ENCODE results near the gene RAVER1.
A peak's percentile ranks its signal among the peaks of the same experiment; 100 is the strongest.
"Not testable (repeated sequence)": the region's sequence is repeated elsewhere in the genome, so short reads cannot be mapped to it uniquely, and the experiment has no call there.

Gene RAVER1

DNA sequence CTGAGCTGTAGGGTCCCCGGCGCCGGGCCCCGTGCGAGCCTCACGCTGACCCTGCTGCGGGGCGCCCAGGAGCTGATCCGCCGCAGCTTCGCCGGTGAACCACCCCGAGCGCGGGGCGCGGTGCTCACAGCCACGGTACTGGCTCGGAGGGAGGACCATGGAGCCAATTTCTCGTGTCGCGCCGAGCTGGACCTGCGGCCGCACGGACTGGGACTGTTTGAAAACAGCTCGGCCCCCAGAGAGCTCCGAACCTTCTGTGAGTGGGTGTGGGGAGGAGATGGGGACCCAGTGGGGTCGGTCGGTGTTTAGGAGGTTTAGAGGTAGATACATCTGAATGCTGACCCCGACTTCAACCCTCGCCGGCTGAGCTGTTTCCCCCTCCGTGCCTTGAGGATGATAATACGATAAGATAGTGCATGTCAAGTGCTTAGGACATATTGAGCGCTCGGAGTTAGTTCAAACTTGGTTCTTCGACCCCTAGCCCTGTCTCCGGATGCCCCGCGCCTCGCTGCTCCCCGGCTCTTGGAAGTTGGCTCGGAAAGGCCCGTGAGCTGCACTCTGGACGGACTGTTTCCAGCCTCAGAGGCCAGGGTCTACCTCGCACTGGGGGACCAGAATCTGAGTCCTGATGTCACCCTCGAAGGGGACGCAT is 41.6 kb downstream of the RAVER1 start:
- DNase-seq (ENCODE audit: low read depth in 2 of 2): no peak

DNA sequence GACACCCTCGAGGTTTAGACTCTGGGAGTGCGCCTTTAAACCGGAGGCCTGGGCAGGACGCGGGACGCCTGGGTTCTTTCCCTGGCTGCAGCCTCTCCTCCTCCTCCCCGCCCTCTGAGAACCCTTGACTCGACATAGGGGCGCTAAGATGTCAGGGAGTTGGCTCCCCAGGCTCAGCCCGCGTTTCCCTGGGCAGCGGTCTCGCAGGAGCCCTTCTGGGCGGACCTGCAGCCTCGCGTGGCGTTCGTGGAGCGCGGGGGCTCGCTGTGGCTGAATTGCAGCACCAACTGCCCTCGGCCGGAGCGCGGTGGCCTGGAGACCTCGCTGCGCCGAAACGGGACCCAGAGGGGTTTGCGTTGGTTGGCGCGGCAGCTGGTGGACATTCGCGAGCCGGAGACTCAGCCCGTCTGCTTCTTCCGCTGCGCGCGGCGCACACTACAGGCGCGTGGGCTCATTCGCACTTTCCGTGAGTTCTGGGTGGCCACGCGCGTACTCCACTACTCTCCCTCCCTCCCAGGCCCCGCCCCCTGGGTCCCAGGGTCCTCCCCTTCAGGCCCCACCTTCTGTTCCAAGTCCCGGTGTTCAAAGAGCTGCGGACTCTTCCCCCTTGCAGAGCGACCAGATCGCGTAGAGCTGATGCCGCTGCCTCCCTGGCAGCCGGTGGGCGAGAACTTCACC is 42.3 kb downstream of the RAVER1 start:
- peak in 1 of 2 donors; percentile 43 for DNase-seq (ENCODE audit: low read depth in 2 of 2)

GRCh38 chr19:10290357-10290875 is 42.9 kb downstream of the RAVER1 start:
- no peak for DNase-seq (ENCODE audit: low read depth in 2 of 2)

GRCh38 chr19:10289836-10290356 is 43.4 kb downstream of the RAVER1 start, which contains the start of gene ICAM5:
ICAM5 (plus strand) TSS chr19:10289952; CDS start chr19:10290044, 92 bp downstream.
- no peak for DNase-seq (ENCODE audit: low read depth in 2 of 2)

DNA sequence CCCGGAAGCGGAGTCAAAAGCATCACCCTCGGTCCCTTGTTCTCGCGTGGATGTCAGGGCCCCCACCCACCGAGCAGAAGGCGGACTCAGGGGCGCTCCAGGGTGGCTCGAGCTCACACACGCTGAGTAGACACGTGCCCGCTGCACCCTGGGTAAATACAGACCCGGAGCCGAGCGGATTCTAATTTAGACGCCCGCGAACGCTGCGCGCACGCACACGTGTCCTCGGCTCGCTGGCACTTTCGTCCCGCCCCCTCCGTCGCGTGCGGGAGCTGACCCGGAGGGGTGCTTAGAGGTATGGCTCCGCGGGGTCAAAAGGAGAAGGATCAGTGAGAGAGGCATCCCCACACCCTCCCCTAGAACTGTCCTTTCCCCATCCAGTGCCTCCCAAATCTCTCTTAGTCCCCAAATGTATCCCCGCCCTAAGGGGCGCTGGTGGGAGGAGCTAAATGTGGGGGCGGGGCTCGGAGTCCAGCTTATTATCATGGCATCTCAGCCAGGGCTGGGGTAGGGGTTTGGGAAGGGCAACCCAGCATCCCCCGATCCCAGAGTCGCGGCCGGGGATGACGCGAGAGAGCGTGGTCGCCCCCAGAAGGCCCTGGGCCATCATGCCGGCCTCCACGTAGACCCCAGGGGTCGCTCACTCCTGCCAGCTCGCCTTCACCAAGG is 44.0 kb downstream of the RAVER1 start:
- DNase-seq (ENCODE audit: low read depth in 2 of 2): no peak

DNA sequence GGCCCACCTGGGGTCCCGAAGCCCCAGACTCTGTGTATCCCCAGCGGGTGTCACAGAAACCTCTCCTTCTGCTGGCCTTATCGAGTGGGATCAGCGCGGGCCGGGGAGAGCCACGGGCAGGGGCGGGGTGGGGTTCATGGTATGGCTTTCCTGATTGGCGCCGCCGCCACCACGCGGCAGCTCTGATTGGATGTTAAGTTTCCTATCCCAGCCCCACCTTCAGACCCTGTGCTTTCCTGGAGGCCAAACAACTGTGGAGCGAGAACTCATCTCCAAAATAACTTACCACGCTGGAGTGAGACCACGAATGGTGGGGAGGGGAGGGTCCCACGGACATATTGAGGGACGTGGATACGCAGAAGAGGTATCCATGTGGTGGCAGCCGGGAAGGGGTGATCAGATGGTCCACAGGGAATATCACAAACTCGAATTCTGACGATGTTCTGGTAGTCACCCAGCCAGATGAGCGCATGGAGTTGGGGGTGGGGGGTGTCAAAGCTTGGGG is 44.6 kb downstream of the RAVER1 start:
- no peak for DNase-seq (ENCODE audit: low read depth in 2 of 2)

DNA sequence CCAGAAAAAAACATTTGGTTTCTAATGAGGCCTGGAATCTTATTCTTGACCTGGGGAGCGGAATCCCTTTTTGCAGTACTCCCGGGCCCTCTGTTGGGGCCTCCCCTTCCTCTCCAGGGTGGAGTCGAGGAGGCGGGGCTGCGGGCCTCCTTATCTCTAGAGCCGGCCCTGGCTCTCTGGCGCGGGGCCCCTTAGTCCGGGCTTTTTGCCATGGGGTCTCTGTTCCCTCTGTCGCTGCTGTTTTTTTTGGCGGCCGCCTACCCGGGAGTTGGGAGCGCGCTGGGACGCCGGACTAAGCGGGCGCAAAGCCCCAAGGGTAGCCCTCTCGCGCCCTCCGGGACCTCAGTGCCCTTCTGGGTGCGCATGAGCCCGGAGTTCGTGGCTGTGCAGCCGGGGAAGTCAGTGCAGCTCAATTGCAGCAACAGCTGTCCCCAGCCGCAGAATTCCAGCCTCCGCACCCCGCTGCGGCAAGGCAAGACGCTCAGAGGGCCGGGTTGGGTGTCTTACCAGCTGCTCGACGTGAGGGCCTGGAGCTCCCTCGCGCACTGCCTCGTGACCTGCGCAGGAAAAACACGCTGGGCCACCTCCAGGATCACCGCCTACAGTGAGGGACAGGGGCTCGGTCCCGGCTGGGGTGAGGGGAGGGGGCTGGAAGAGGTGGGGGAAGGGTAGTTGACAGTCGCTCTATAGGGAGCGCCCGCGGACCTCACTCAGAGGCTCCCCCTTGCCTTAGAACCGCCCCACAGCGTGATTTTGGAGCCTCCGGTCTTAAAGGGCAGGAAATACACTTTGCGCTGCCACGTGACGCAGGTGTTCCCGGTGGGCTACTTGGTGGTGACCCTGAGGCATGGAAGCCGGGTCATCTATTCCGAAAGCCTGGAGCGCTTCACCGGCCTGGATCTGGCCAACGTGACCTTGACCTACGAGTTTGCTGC is 46.3 kb downstream of the RAVER1 start, which contains the start of gene ICAM4:
Gene ICAM4, plus strand, starts transcription at position 153 of the 935 bp plus-strand sequence. Its CDS starts 58 bp downstream, at position 211.
- DNase-seq (ENCODE audit: low read depth in 2 of 2): no peak

GRCh38 chr19:10285393-10285792 is 47.9 kb downstream of the RAVER1 start:
- DNase-seq (ENCODE audit: low read depth in 2 of 2): no peak

- no peak for DNase-seq (ENCODE audit: low read depth in 2 of 2)
These were observed 48.4 kb downstream of the RAVER1 start for GRCh38 chr19:10284960-10285278.

DNA sequence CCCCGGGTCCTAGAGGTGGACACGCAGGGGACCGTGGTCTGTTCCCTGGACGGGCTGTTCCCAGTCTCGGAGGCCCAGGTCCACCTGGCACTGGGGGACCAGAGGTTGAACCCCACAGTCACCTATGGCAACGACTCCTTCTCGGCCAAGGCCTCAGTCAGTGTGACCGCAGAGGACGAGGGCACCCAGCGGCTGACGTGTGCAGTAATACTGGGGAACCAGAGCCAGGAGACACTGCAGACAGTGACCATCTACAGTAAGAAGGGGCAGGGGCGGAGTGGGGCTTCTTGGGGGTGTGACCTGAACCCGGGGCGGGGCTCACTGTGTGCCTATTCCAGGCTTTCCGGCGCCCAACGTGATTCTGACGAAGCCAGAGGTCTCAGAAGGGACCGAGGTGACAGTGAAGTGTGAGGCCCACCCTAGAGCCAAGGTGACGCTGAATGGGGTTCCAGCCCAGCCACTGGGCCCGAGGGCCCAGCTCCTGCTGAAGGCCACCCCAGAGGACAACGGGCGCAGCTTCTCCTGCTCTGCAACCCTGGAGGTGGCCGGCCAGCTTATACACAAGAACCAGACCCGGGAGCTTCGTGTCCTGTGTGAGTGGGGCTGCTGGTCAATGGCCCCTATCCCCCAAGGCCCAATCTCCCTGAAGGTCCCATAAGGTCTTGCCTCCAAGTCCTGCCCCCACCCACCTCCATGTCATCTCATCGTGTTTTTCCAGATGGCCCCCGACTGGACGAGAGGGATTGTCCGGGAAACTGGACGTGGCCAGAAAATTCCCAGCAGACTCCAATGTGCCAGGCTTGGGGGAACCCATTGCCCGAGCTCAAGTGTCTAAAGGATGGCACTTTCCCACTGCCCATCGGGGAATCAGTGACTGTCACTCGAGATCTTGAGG is 49.0 kb downstream of the RAVER1 start:
- DNase-seq (ENCODE audit: low read depth in 2 of 2): no peak

DNA sequence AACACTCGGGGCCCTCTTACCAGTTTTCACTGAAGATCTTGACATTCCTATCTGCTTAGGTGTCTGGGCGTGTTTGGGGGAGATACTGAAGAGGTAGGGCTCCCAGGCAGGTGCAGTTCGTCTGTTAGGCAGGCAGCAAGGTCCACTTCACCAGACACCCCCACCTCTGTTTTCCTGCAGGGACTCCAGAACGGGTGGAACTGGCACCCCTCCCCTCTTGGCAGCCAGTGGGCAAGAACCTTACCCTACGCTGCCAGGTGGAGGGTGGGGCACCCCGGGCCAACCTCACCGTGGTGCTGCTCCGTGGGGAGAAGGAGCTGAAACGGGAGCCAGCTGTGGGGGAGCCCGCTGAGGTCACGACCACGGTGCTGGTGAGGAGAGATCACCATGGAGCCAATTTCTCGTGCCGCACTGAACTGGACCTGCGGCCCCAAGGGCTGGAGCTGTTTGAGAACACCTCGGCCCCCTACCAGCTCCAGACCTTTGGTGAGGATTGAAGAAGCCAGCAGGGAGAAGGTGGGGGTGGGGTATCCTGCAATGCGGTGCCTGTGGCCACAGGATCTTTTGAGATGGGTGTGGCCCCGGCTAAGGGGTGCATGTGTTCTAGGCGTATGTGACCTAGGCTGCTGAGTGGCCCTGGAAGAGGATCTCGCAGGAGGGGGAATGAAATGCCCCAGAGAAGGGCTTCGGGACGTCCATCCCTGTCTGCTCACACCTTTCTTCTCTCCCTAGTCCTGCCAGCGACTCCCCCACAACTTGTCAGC is 49.8 kb downstream of the RAVER1 start:
- DNase-seq (ENCODE audit: low read depth in 2 of 2): no peak

GRCh38 chr19:10282043-10282442 is 51.3 kb downstream of the RAVER1 start:
- DNase-seq (ENCODE audit: low read depth in 2 of 2): not testable (repeated sequence)

DNA sequence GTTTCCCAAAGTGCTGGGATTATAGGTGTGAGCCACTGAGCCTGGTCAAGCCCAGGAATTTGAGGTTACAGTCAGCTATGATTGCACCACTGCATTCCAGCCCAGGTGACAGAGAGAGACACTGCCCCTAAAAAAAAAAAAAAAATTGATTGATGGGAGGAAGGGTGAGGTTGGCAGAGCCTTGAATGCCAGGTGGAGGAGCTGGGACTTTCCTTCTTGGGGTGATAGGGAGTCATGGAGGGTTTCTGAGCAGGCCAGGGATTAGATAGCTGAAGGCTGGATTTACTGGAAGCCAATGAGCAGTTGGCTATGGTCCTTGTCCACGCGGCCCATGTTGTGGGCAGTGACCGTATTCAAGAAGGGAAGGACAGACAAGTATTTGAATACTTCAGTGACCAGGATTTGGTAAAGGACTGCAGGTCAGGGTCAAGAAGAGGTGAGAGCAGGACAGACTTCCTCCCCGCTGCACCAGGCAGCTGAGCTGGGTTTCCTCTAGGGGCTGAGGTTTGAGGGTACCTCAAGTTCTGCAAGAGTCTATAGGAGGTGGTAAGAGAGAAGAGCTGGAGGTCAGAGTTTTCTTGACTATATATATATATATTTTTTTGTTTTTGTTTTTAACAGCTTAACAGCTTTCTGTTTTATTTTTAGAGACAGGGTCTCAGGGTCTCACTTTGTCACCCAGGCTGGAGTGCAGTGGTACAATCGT is 53.4 kb downstream of the RAVER1 start:
- no peak for DNase-seq (ENCODE audit: low read depth in 2 of 2)

DNA sequence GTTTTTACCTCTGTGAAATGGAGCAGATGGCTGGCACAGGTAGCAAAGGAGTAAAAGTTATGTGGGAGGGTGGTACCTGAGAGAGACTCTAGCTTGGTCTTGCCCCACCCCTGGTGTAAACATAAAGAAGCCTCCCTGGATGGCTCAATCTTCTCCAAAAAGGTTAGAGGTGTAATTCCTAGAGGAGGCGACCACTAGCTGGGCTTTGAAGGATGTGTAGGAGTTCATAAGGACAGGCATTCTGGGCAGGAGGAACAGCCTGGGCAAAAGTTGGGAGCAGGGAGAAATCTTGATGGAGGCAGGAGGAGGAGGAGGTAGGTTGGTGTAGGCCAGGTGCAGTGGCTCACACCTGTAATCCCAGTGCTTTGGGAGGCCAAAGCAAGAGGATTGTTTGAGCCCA is 54.4 kb downstream of the RAVER1 start:
- DNase-seq (ENCODE audit: low read depth in 2 of 2): no peak

DNA sequence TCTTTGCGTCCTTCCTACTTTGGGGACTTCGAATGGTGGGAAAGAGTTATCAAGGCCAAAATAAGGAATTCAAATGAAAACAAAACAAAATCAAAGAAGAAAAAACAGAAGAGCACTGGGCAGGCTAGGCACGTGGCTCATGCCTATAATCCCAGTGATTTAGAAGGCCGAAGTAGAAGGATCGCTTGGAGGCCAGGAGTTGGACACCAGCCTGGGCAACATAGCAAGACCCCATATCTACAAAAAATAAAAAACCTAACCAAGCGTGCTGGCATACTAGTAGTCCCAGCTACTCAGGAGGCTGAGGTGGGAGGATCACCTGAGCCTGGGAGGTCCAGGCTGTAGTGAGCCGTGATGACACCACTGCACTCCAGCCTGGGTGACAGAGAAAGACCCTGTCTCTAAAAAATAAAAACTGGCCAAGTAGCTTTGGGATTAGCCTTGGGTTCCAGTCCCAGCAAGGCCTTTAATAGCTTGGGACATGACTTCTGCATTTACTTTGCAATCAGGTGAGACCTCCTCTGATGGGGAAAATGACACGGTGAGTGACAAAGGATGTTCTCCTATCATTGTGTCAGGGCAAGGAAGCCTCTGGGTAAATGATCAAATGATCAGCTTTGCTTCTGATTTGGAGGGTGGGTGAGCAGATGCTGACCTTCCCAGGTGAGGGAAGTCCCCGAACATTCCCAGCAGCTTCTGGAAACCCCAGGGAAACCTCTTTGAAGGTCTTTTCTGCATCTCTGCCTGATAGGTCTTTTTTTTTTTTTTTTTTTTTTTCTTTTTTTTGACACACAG is 55.3 kb downstream of the RAVER1 start:
- DNase-seq (ENCODE audit: low read depth in 2 of 2): no peak

DNA sequence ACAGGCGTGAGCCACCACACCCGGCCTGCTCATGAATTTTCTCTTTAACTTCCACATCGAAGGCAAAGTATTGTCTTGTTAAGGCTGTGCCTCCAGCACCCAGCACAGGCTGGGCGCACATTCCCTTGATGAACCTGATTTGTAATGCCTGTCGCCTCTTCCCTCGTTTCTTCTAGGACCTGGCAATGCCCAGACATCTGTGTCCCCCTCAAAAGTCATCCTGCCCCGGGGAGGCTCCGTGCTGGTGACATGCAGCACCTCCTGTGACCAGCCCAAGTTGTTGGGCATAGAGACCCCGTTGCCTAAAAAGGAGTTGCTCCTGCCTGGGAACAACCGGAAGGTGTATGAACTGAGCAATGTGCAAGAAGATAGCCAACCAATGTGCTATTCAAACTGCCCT is 58.7 kb downstream of the RAVER1 start:
- no peak for DNase-seq (ENCODE audit: low read depth in 2 of 2)

- DNase-seq (ENCODE audit: low read depth in 2 of 2): no peak
These were observed 61.7 kb downstream of the RAVER1 start for GRCh38 chr19:10271543-10272086.
